GM21717 (cell line): ENCODE results near the gene AXDND1.
A peak's percentile ranks its signal among the peaks of the same experiment; 100 is the strongest.

ENCODE experiments used
- ATAC-seq: cut with Tn5 transposase; IDR thresholded peaks from one replicate; pipeline ENCODE4 v1.9.1; 2021; ENCODE audit warnings: mild to moderate bottlenecking, moderate library complexity; ENCODE audit not compliant: unreplicated experiment

Gene AXDND1, protein sequence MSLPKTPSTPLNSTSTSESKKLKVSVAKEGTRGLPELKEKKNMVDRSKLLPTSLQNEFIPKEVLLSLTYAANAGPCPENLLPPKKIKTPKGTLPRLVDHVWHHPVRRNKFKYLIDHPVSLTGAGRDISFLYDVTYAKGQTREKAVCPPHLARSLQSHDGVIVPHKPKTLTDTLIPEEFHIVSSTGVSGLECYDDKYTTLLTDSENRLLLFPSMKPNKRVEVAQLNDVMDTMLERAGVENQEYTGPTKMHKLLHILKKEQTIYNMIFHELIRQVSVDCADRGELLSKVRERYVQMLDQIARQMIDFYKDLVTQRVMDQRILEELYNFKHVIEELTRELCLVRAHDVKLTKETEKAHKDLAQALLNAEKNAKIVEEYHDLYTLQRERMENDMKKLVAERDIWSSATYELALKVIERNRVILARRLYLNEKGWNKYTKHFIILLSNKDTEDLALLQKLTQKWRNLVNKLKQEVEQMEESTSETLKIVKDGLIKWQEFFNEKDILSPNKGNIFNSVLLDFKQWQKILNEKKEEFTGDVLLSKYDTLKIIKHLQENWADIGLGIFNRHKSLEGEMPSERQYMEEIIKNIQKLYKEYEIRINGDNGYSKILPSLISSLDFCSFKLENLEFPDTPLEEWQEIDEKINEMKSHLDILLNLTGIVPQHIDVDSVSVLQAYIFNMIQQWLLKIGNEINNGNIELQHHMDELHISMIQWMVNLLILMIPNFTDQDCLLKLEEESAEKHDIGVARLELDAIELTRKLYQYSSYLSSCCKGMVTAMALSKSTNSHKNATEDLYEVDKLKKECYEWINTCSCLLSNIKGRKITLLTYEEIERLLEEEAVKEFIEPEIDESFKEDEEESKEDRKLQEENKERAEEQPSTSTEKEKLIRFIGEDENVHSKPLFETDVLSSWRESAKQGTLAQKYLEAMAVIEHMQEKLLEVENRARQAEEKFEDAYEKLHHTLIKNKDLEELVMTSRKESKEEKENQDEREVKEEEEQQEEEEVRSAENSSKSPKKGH

DNA sequence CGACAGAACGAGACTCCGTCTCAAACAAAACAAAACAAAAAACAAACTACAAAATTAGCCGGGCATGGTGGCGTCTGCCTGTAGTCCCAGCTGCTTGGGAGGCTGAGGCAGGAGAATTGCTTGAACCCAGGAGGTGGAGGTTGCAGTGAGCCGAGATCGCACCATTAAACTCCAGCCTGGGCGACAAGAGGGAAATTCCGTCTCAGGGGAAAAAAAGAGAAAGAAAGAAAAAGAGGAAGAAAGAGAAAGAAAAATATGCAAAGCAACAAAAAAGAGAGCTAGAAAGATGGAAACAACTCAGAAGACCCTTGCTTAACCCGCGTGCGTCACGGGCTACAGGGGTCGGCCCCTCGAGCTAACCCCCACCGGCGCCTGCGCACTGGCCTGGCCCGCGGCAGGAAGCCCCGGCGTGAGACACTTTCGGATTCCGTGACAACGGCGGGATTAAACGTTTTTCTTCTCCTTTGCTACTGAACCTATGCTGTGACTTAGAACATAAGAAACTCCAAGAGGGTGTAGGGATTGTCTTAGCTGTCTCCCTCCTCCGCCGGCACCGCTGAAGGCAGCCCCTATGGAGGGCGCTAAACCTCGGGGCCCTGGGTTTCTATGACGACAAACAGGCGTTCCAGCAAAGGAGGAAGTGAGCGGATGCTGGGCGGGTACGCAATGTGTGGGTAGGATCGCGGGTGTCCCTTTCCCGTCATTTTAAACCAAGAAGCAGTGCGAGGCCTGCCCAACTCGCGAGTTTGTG lies at the start of gene AXDND1:
AXDND1 (plus strand) TSS at position 630 of the 751 bp plus-strand sequence. CDS start 539 bp downstream, outside the sequence.
- ATAC-seq: peak; percentile 99

DNA sequence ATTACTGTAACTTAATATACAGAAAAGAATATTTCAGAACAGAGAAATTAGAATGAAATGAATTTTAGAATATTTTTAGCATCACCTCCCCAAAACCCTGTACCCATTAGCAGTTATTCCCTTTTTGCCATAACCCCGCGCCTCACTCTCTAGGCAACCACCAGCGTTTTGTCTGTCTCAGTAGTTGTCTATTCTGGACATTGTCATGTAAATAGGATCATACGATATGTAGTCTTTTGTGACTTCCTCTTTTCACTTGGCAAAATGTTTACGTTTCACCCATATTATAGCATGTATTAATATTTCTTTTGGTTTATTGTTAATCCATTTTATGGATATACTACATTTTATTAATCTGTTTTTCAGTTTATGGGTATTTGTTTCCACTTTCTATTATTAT lies 47.3 kb upstream of the AXDND1 start:
- no peak for ATAC-seq

DNA sequence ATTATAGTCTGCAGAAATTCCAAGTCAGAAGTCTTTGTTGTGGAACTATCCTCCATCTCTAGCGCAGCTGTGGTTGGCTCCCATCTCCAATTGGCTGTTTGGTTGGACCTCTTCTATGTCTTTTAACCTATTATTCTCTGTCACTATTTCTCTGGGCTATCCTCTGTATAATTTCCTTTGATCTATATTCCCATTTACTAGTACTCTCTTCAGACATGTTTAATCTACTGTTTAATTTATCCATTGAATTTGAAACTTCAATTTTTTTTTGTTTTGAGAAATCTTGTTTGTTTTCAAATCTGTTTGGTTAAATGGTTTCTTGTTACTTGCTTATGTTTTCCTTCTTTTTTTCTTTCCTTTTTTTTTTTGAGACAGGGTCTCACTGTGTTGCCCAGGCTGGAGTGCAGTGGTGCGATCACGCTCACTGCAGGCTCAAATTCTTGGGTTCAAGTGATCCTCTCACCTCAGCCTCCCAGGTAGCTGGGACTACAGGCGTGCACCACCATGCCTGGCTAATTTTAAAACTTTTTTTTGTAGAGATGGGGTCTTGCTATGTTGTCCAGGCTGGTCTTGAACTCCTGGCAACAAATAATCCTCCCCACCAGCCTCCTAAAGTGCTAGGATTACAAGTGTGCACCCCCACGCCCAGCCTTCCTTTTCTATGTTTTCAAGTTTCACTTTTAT lies 44.1 kb upstream of the AXDND1 start:
- ATAC-seq: no peak

DNA sequence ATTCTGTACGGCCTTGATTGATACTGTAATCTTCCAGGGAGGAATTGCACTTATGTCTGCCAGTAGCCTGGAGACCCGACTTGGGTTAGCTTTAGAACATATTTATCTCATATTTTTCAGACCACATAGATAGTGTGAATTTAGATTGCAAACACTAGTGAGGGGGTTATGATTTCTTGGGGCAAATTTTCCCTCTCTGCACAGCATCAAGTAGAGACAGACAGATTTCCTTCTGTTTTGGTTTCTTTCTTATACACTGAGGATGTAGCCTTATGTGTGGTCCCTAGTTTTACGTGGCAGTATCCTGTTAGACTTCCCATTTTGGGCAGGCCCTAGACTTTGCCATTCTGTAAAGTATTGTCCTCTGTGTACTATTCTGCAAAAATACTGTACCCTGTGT lies 43.2 kb upstream of the AXDND1 start:
- no peak for ATAC-seq

DNA sequence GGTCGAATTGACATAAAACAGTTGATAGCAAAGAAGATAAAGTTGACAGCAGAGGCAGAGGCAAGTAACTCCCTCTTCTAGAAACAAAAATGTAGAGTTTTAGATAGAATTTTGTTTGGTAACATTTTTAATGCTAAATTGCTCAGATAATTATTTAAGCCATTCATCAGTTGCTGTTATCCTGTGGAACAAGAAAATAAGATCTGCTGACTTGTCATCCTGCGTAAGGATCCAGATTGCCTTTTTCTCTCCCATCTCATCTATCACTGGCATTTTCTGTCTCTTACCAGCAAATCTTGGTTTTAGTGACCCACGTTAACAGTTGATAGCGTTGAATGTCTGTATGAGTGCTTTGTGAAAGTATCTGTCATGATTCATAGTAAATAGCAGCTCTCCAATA lies 42.3 kb upstream of the AXDND1 start:
- ATAC-seq: no peak

DNA sequence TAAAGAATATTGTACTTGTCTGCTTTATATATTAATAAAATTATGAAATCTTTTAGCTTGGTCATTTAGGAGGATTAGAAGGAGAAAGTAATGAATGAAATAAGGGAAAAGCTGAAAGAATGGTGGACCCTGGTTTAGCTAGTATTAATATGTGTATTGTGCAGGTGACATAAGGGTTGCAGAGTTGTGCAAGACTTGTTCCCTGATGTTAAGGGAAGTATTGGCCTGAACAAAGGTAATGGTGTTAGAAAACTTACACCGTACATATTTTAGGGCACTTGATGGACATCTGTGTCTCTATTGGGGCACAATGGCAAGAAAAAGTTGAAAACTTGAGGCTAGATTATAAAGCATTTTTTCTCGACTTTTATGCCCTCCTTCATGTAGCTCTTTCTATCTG lies 39.9 kb upstream of the AXDND1 start:
- ATAC-seq: no peak

DNA sequence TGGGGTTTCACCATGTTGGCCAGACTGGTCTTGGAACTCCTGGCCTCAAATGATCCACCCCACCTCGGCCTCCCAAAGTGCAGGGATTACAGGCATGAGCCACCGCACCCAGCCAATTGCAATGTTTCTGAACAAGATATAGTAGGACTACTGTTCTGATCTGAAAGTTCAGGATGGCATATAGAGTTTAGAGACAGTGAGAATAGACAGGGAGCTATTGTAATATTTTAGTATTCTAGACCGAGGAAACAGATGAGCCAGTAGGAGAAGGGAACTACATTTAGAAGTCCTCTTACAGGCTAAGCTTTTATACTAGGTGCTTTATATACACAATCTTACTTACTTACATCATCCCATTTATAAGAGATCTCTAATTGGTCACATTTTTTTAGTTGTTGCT lies 39.0 kb upstream of the AXDND1 start:
- no peak for ATAC-seq

DNA sequence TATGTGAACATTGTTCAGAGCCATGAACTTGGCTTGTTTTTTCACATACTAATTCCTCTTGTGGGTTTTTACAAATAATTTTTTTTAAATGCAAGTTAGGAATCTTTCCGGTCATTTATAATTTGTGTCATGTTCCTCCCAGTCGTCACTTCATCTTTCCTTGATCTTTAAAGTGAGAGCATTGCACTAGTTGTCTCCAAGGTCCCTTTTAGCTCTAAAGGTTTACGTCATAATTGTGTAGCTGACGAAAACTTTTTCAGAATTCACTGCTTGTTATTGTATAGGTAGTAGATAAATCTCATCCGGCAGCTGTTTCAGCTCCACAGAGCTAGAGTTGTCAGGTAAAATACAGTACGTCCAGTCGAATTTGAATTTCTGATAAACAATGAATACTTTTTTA lies 38.6 kb upstream of the AXDND1 start:
- ATAC-seq: no peak

DNA sequence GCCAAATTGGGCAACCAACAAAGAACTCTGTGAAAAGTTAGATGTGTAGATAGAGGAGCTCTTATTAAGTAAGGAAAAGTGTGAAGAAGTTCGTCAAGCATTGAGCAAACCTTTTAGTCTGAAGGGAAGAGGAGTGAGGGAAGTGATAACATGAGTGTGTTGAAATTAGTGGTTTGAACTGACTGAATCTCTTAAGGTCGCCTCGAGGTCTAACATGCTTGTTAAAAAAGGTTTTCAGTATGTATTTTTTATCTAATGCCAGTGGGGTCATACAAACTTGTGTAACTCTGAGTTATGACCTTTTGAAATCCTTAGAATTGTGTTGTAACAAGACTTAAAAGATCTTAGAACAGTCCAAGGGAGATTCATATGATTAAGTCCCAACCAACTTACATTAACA lies 38.1 kb upstream of the AXDND1 start:
- no peak for ATAC-seq

DNA sequence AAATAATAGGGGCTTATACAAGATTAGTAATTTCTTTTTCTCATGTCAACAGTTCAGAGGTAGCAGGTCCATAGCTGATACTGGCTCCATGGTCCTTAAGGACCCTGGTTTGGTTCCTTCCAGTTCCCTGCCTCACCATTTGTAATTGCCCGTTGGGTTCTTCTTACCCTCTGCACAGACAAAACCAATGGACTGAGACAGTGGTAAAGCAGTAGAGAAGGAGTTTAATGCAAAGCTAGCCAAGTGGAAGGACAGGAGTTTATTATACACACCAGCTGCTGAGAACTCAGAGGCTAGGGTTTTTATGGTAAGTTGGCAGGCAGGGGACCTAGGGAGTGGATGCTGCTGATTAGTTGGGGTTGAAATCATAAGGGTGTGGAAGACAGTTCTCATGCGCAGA lies 35.9 kb upstream of the AXDND1 start:
- ATAC-seq: no peak

DNA sequence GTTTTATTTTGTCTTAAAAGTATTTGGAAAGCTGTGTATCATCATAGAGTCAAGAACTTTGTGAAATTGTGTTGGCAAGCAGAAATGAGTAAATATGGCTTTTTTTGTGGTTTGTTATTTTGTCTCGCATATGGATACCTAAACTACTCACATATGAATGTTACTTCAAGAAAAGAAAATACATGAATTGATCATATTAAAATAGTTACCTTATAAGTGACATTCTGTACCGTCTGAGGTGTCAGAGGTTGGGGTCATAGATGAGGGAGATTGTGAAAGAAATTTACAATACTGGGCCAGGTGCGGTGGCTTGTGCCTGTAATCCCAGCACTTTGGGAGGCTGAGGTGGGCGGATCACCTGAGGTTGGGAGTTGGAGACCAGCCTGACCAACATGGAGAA lies 31.3 kb upstream of the AXDND1 start:
- ATAC-seq: no peak

DNA sequence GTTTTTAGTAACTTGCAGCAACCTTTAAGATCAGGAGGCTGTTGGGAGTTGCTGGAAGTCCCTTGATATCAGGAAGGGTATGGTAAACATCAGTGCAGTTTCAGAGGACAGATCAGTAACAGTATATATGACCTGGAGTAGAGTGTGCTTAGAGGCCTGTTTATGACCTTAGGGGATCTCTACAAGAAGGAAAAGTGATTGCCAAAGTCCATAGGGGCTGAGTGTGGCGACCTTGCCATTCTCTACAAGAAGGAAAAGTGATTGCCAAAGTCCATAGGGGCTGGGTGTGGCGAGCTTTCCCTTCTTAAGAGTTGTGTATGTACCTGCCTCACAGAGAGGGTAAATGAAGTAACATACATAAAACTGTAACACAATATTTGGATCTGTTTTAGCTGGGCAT lies 28.5 kb upstream of the AXDND1 start:
- ATAC-seq: no peak

DNA sequence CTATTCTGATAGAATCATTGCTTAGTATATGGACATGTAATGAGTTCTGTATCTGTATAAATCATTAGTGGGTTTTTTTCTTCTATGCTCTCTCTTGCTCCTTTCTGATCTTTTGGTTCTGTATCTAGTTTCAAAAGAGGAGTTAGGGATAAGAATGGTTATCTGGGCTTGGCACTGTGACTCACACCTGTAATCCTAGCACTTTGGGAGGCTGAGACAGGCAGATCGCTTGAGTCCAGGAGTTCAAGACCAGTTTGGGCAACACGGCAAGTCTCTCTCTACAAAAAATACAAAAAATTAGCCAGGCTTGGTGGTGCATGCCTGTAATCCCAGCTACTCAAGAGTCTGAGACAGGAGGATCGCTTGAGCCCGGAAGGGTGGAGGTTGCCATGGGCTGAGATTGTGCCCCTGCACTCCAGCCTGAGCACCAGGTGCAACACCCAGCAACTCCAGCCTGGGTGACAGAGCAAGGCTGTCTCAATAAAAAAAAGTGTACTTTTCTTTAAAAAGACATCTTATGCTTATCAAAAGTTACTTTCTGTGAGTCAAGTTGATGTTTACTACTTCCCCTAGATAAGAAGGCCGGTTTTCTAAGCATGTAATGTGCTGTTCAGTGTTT lies 27.7 kb upstream of the AXDND1 start:
- no peak for ATAC-seq

DNA sequence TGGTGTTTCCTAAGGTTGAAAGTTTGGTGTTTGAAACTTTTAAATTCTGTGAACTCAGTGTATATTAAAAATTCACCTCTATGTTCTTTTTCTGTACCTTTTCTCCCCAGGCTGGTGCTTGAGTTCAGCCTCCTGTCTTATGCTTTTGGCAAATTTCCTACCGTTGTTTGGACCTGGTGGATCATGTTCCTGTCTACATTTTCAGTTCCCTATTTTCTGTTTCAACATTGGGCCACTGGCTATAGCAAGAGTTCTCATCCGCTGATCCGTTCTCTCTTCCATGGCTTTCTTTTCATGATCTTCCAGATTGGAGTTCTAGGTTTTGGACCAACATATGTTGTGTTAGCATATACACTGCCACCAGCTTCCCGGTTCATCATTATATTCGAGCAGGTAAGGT lies 24.9 kb upstream of the AXDND1 start:
- no peak for ATAC-seq

DNA sequence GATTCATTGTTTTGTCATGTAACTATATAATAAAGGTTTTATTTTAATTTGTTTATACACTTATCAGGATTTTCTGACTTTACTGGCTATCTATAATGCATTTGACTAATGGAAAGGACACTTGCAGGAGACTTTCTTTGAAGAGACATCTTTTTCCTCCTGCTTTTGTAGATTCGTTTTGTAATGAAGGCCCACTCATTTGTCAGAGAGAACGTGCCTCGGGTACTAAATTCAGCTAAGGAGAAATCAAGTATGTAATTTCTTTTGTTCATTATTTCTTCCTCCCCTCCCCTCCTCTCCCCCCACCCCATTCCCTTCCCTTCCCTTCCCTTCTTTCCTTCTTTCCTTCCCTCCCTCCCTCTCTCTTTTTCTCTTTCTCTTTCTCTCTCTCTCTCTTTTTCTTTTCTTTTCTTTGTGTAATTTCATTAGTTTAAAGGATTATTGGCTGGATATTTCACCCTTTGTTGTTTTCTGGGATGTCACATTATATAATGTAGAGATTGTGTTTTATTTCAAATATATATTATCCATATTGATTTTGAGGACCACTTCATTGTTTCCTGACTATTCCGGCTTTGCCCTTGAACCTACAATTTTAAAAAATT lies 23.7 kb upstream of the AXDND1 start:
- no peak for ATAC-seq

DNA sequence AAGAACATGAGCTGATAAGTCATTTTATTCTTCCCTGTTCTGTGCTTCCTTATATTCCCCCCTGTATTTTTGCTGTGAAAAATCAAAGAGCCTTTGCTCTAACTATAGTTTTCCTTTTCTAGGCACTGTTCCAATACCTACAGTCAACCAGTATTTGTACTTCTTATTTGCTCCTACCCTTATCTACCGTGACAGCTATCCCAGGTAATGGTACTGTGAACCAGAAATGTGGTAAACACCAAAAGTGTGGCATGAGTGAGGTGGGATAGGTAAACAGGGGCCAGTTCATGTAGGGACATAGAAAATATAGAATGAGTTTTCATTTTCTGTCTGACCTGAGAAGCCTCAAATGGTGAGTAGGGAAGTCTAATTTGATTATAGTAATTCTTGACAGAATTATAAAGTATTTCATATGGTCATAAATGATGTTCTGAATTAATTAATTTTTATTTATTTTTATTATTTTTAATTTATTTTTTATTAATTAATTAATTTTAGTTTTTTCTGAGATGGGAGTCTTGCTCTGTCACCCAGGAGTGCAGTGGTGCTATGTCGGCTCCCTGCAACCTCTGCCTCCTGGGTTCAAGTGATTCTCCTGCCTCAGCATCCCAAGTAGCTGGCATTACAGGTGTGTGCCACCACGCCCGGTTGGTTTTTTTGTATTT lies 22.9 kb upstream of the AXDND1 start:
- ATAC-seq: no peak

DNA sequence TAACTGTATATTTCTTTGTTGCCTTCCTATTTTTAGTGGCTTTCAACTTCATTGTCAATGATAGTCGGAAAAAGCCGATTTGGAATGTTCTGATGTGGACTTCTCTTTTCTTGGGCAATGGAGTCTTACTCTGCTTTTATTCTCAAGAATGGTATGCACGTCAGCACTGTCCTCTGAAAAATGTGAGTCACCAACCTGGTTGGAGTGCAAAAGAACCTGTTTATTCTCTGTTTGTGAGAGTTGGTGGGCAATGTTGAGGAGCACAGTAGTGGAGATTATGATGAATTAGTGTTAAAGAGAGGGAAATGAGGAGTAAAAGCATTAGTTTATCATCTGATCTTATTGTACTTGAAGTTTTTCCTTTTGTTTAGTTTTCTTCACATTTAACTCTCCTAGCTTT lies 14.5 kb upstream of the AXDND1 start:
- no peak for ATAC-seq

DNA sequence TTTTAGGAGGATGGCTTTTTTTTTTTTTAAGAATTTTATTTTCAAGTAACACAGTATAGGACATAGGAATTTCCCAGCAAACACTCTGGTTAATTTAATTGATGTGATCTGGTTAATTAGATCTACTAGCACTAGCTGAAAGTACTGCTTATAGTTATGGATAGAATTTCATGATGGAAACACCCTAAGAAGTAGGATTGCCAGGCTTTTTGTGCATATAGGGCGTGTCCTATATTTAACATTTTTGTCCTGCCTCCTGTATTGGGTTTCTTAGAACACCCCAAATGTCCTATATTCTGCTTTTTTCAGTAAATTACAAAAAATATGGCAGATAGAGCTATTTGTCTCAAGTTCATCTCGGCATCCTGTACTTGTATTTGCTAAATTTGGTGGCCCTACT lies 13.5 kb upstream of the AXDND1 start:
- no peak for ATAC-seq

DNA sequence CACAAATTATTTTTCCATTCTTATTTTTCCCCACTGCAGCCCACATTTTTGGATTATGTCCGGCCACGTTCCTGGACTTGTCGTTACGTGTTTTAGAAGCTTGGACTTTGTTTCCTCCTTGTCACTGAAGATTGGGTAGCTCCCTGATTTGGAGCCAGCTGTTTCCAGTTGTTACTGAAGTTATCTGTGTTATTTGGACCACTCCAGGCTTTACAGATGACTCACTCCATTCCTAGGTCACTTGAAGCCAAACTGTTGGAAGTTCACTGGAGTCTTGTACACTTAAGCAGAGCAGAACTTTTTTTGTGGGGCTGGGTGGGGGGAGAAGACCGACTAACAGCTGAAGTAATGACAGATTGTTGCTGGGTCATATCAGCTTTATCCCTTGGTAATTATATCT lies 12.2 kb upstream of the AXDND1 start:
- no peak for ATAC-seq
